Sigmoid colon (tissue), 4 donors: Measurements from ENCODE around the gene ANGPT4.

ENCODE experiments used
- EP300 ChIP-seq, 4 donors: sonication (generic); formaldehyde crosslinking; IDR thresholded peaks; one replicate each; pipeline ENCODE4 v1.6.1; 2017; ENCODE audit warnings: antibody characterized with exemption in 4 of 4
- TF ChIP-seq, protein P1 (sequence below), 4 experiments: fragments of 450-650 bp in 3 of 4; fragments of 200-600 bp in 1 of 4; IDR thresholded peaks; one replicate each; pipeline ENCODE4 v1.5.1; 2016 to 2019; ENCODE audit warnings: antibody characterized with exemption in 4 of 4, mild to moderate bottlenecking in 3 of 4, moderate library complexity in 2 of 4

DNA sequence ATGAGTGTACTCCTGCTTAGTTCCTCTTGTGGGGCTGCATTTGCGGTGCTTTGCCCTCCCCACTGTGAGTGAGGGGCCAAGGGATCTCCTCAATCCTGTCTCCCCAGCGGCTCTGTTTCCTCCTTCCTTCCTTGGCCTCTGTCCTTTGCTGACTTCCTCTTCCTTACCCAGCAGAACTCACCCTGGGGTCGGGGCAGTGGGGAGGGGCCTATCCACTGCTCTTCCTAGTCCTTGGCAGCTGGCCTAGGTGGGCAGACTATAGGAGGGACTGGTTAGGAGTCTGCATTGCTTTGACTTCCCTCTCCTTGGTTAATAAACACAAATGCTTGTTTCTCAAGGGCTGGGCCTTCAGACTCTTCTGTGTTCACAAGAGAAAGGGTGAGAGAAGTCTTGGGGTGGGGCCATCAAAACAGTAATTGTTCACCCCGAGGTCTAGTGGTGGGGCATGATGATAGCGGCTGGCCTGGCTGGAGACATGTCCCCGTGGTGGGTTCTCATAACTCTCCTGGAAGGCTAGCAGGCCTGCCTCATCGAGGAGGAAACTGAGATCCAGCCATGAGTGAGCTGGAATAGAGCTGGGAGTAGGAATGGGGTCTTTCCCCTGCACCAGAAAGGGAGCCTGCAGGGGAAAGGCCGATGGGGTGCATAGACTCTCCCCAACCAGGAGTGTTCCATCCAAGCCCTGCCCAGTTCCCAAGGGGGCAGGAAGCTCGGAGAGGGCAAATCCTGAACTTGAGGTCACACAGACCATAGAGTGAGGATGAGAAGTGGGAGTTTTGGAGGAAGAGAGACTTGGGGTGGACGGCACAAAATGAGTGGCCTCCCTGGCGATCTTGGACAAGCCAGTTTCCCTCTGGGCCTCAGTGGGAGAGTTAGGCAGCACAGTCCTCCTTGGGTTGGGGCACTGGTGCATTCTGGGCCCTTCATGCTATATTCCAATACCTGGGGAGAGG is 69.9 kb downstream of the ANGPT4 start:
- TF ChIP-seq, protein P1, sequence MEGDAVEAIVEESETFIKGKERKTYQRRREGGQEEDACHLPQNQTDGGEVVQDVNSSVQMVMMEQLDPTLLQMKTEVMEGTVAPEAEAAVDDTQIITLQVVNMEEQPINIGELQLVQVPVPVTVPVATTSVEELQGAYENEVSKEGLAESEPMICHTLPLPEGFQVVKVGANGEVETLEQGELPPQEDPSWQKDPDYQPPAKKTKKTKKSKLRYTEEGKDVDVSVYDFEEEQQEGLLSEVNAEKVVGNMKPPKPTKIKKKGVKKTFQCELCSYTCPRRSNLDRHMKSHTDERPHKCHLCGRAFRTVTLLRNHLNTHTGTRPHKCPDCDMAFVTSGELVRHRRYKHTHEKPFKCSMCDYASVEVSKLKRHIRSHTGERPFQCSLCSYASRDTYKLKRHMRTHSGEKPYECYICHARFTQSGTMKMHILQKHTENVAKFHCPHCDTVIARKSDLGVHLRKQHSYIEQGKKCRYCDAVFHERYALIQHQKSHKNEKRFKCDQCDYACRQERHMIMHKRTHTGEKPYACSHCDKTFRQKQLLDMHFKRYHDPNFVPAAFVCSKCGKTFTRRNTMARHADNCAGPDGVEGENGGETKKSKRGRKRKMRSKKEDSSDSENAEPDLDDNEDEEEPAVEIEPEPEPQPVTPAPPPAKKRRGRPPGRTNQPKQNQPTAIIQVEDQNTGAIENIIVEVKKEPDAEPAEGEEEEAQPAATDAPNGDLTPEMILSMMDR (IDR thresholded peaks at IDR 0.05) = no peak
- no peak for TF ChIP-seq EP300 (IDR thresholded peaks at IDR 0.05)
